Bronchial epithelial cell (primary cell): Measurements from ENCODE around the gene MTO1. TPM values are rescaled to one million over a fixed set of nuclear protein-coding genes. Genes with fewer than 3 reads are reported as not detected.

Experiments
- DNase-seq: peaks from one replicate; pipeline ENCODE4 v3.0.0-alpha.2; 2010; ENCODE audit warnings: low read depth
- FAIRE-seq: peaks from 2 replicates; lab custom pipeline; 2011; peaks lifted over from hg19 to GRCh38; lab: Jason Lieb, UNC
- H3K27me3 ChIP-seq: 2 replicates; pipeline ENCODE4 v1.5.1; 2011; ENCODE audit warnings: low read length; ENCODE audit not compliant: control insufficient read depth, insufficient read depth
- H3K36me3 ChIP-seq: 2 replicates; pipeline ENCODE4 v1.5.1; 2011; ENCODE audit warnings: low read length; ENCODE audit not compliant: control insufficient read depth, insufficient read depth
- H3K4me3 ChIP-seq: 2 replicates; pipeline ENCODE4 v1.5.1; 2011; ENCODE audit warnings: mild to moderate bottlenecking, low read depth, low read length, control low read depth
- CTCF ChIP-seq: IDR thresholded peaks from 2 replicates; pipeline ENCODE4 v1.5.1; 2011; ENCODE audit warnings: mild to moderate bottlenecking, moderate library complexity, low read length, control low read depth, inconsistent platforms; ENCODE audit not compliant: insufficient read depth, severe bottlenecking
- total RNA-seq: library from RNA; depleted of rRNA; stranded (reverse); fragments of >200 nt; gene quantifications from 2 replicates; pipeline ENCODE4 v1.2.1, GENCODE V29; 2014

The MTO1 gene
- total RNA-seq, 1 donor from 2014 or later: 40.3 TPM

GRCh38 chr6:73506246-73506645, 44.7 kb downstream of the MTO1 start:
- Histone ChIP-seq H3K4me3 (no peak overlapping the region), H3K27me3 (no peaks in the 10 kb centered on the region), H3K36me3 (peaks cover 3% of the 10 kb centered on the region)
- TF ChIP-seq CTCF: no peak
- FAIRE-seq (no peak), DNase-seq (no peak)

GRCh38 chr6:73508776-73509175, 47.2 kb downstream of the MTO1 start:
- Histone ChIP-seq H3K4me3 (no peak overlapping the region), H3K27me3 (no peaks in the 10 kb centered on the region), H3K36me3 (no peaks in the 10 kb centered on the region)
- no peak for TF ChIP-seq CTCF
- no peak for DNase-seq
- no peak for FAIRE-seq

- no peak for DNase-seq
- TF ChIP-seq CTCF: no peak
- FAIRE-seq: no peak
- no peaks in the 10 kb centered on the region for H3K36me3 ChIP-seq
- H3K4me3 ChIP-seq: no peak overlapping the region
- no peaks in the 10 kb centered on the region for H3K27me3 ChIP-seq
These were observed 48.3 kb downstream of the MTO1 start for GRCh38 chr6:73509851-73510250.

- TF ChIP-seq CTCF: no peak
- no peaks in the 10 kb centered on the region for H3K27me3 ChIP-seq
- no peak for FAIRE-seq
- H3K4me3 ChIP-seq: no peak overlapping the region
- DNase-seq: no peak
- H3K36me3 ChIP-seq: no peaks in the 10 kb centered on the region
These were observed 50.3 kb downstream of the MTO1 start for GRCh38 chr6:73511796-73512195.

GRCh38 chr6:73513496-73513854, 51.9 kb downstream of the MTO1 start:
- TF ChIP-seq CTCF: no peak
- DNase-seq (peak; percentile 28), FAIRE-seq (no peak)
- Histone ChIP-seq H3K27me3 (no peaks in the 10 kb centered on the region), H3K36me3 (peaks cover 2% of the 10 kb centered on the region), H3K4me3 (no peak overlapping the region)

GRCh38 chr6:73514746-73515110, 53.2 kb downstream of the MTO1 start:
- H3K27me3 ChIP-seq: no peaks in the 10 kb centered on the region
- DNase-seq (no peak), FAIRE-seq (no peak)
- H3K36me3 ChIP-seq: peaks cover 11% of the 10 kb centered on the region
- no peak for TF ChIP-seq CTCF
- H3K4me3 ChIP-seq: no peak overlapping the region
